OCI-LY1 (cell line): Measurements from ENCODE around the gene CCDC181.

ENCODE experiments used
- EZH2 ChIP-seq: fragments of 200-600 bp; sonication (generic), shearing (Covaris generic); IDR thresholded peaks from 2 replicates; pipeline ENCODE4 v1.8.0; 2017; ENCODE audit warnings: borderline replicate concordance, mixed run types, mild to moderate bottlenecking, antibody characterized with exemption, low read length, moderate library complexity, mixed read lengths
- TF ChIP-seq, protein P1 (sequence below): fragments of 200-600 bp; sonication (generic), shearing (Covaris generic); IDR thresholded peaks from 2 replicates; pipeline ENCODE4 v1.5.1; 2017; ENCODE audit warnings: mild to moderate bottlenecking, antibody characterized with exemption, low read length, moderate library complexity, mixed read lengths

DNA sequence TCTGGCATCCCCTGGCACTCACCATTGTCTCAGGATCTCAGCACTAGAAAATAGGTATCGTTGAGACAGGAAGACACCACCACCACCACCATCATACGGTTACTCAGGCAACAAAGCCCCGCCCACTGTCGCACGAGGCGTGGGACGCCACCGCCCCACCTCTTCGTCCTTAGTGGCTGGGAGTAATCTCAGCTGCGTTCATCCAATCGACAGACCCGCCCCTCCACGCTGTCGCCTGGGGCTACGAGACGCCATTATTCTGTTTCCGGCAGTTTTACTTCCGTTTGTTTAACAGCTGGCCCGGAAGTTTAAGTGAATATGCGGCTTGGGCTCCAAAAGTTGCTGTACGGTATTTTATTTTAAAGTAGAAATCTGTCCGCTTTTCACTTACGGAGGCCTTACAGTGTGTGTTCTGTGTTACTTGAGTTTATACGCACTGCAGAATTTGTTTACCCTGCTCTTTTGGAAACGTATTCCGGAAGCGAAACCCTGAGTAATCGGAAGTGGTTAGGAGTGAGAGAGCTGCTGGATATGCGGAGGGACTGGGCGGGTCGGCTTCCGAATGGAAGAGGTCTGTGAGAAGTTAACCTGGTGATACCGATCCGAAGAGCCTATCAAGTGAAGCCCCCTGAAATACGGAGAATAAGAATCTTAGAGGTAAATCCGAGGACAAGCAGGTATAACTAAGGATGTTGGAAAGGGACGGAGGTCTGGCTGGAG, 59.4 kb downstream of the CCDC181 start, which contains the start of the genes BLZF1 and NME7:
- TF ChIP-seq, protein P1, sequence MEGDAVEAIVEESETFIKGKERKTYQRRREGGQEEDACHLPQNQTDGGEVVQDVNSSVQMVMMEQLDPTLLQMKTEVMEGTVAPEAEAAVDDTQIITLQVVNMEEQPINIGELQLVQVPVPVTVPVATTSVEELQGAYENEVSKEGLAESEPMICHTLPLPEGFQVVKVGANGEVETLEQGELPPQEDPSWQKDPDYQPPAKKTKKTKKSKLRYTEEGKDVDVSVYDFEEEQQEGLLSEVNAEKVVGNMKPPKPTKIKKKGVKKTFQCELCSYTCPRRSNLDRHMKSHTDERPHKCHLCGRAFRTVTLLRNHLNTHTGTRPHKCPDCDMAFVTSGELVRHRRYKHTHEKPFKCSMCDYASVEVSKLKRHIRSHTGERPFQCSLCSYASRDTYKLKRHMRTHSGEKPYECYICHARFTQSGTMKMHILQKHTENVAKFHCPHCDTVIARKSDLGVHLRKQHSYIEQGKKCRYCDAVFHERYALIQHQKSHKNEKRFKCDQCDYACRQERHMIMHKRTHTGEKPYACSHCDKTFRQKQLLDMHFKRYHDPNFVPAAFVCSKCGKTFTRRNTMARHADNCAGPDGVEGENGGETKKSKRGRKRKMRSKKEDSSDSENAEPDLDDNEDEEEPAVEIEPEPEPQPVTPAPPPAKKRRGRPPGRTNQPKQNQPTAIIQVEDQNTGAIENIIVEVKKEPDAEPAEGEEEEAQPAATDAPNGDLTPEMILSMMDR: no peak
- no peak for TF ChIP-seq EZH2
